HepG2 (cell line): Measurements from ENCODE around the gene SLC34A3. TPM values are rescaled to one million over a fixed set of nuclear protein-coding genes. Genes with fewer than 3 reads are reported as not detected.
A peak's percentile ranks its signal among the peaks of the same experiment; 100 is the strongest.

Experiments used
- ARHGAP35 ChIP-seq: sonication (generic); formaldehyde crosslinking; IDR thresholded peaks from 2 replicates; pipeline ENCODE4 v1.9.0; 2022; ENCODE audit warnings: mild to moderate bottlenecking, inconsistent platforms, moderate library complexity, missing genetic modification reagents, borderline replicate concordance
- EEA1 ChIP-seq: sonication (generic); formaldehyde crosslinking; IDR thresholded peaks from 2 replicates; pipeline ENCODE4 v1.5.1; 2020; ENCODE audit warnings: mild to moderate bottlenecking, missing genetic modification reagents, borderline replicate concordance
- GZF1 ChIP-seq: sonication (generic); formaldehyde crosslinking; IDR thresholded peaks from 2 replicates; pipeline ENCODE4 v1.5.1; 2020; ENCODE audit warnings: mild to moderate bottlenecking, missing genetic modification reagents
- ISL2 ChIP-seq: sonication (generic); formaldehyde crosslinking; IDR thresholded peaks from 2 replicates; pipeline ENCODE4 v1.5.0; 2020; ENCODE audit warnings: missing genetic modification reagents
- NCOA2 ChIP-seq: sonication (generic); formaldehyde crosslinking; IDR thresholded peaks from 2 replicates; pipeline ENCODE4 v1.8.0; 2022; ENCODE audit warnings: inconsistent platforms
- NR2F1 ChIP-seq, 2 experiments: fragments of 450-650 bp in 1 of 2; formaldehyde crosslinking in 1 of 2; IDR thresholded peaks; 2 replicates each; pipeline versions ENCODE4 v1.5.0 to v1.6.1; 2016 to 2020; ENCODE audit warnings: mild to moderate bottlenecking in 1 of 2, missing compliant biosample characterization in 1 of 2, missing genetic modification reagents in 1 of 2, moderate library complexity in 1 of 2
- REPIN1 ChIP-seq: sonication (generic); formaldehyde crosslinking; IDR thresholded peaks from 2 replicates; pipeline ENCODE4 v1.8.0; 2022; ENCODE audit warnings: missing genetic modification reagents, low read depth, mild to moderate bottlenecking, borderline replicate concordance
- SMAD1 ChIP-seq: sonication (generic); formaldehyde crosslinking; IDR thresholded peaks from 2 replicates; pipeline ENCODE4 v1.4.0; 2020; ENCODE audit warnings: missing genetic modification reagents, low read depth, mild to moderate bottlenecking, borderline replicate concordance
- SPEN ChIP-seq: sonication (generic); formaldehyde crosslinking; IDR thresholded peaks from 2 replicates; pipeline ENCODE4 v1.5.1; 2020; ENCODE audit warnings: low read depth, mild to moderate bottlenecking, missing genetic modification reagents
- TEAD3 ChIP-seq: optimal IDR thresholded peaks from 2 replicates; pipeline ENCODE3; 2016; ENCODE audit warnings: borderline replicate concordance
- ZBTB38 ChIP-seq: sonication (generic); formaldehyde crosslinking; IDR thresholded peaks from 2 replicates; pipeline ENCODE4 v1.5.1; 2020; ENCODE audit warnings: mild to moderate bottlenecking, missing genetic modification reagents
- ZFP82 ChIP-seq: sonication (generic); formaldehyde crosslinking; IDR thresholded peaks from 2 replicates; pipeline ENCODE4 v1.5.1; 2020; ENCODE audit warnings: mild to moderate bottlenecking, missing genetic modification reagents, borderline replicate concordance
- ZFX ChIP-seq: sonication (generic); formaldehyde crosslinking; IDR thresholded peaks from 2 replicates; pipeline ENCODE4 v1.4.0; 2020; ENCODE audit warnings: mild to moderate bottlenecking, low read depth, missing genetic modification reagents, moderate library complexity
- ZMYM2 ChIP-seq: sonication (generic); formaldehyde crosslinking; IDR thresholded peaks from 2 replicates; pipeline ENCODE4 v1.8.0; 2022; ENCODE audit warnings: mild to moderate bottlenecking, missing genetic modification reagents
- ZNF282 ChIP-seq: fragments of 450-650 bp; IDR thresholded peaks from 2 replicates; pipeline ENCODE4 v1.6.1; 2018; ENCODE audit not compliant: partially characterized antibody
- ZNF331 ChIP-seq: sonication (generic); formaldehyde crosslinking; IDR thresholded peaks from 2 replicates; pipeline ENCODE4 v1.4.0; 2020; ENCODE audit warnings: missing genetic modification reagents
- ZNF891 ChIP-seq: sonication (generic); formaldehyde crosslinking; IDR thresholded peaks from 2 replicates; pipeline ENCODE4 v1.5.0; 2020; ENCODE audit warnings: mild to moderate bottlenecking, missing genetic modification reagents
- polyA plus RNA-seq, 8 experiments: library from polyadenylated mRNA; depleted of rRNA in 3 of 8; stranded (reverse) in 7 of 8; unstranded in 1 of 8; fragments of >200 nt; fragmentation: Illumina TruSeq in 4 of 8; extraction: Trizol in 4 of 8; gene quantifications; 2 replicates each; pipeline versions ENCODE4 v1.2.1 to v1.2.3, GENCODE V29; 2011 to 2016; ENCODE audit warnings: low read depth in 4 of 8, missing spikeins in 1 of 8, mixed read lengths in 1 of 8; ENCODE audit not compliant: insufficient read depth in 1 of 8
- total RNA-seq, 5 experiments: library from RNA; depleted of rRNA; stranded (reverse); fragments of >200 nt; fragmentation: Illumina TruSeq; extraction: Trizol; gene quantifications; 2 replicates each; pipeline ENCODE4 v1.2.3, GENCODE V29; 2016; ENCODE audit warnings: low read depth in 1 of 5
- TF ChIP-seq, protein P1 (sequence below): sonication (generic); formaldehyde crosslinking; IDR thresholded peaks from 2 replicates; pipeline ENCODE4 v1.5.1; 2020; ENCODE audit warnings: mild to moderate bottlenecking, missing genetic modification reagents, borderline replicate concordance
- TF ChIP-seq, protein P2 (sequence below): sonication (generic); formaldehyde crosslinking; IDR thresholded peaks from 2 replicates; pipeline ENCODE4 v1.8.0; 2022; ENCODE audit warnings: missing genetic modification reagents, mild to moderate bottlenecking, moderate library complexity, borderline replicate concordance
- TF ChIP-seq, protein P3 (sequence below): IDR thresholded peaks from 2 replicates; pipeline ENCODE4 v1.6.1; 2018; ENCODE audit warnings: missing genetic modification reagents

Gene SLC34A3
- total and polyA plus RNA-seq, 2 of the 13 experiments (the other 11 are each of a cell fraction or from before 2014, with no cell fraction given) = 0.07 to 1.0 TPM

DNA sequence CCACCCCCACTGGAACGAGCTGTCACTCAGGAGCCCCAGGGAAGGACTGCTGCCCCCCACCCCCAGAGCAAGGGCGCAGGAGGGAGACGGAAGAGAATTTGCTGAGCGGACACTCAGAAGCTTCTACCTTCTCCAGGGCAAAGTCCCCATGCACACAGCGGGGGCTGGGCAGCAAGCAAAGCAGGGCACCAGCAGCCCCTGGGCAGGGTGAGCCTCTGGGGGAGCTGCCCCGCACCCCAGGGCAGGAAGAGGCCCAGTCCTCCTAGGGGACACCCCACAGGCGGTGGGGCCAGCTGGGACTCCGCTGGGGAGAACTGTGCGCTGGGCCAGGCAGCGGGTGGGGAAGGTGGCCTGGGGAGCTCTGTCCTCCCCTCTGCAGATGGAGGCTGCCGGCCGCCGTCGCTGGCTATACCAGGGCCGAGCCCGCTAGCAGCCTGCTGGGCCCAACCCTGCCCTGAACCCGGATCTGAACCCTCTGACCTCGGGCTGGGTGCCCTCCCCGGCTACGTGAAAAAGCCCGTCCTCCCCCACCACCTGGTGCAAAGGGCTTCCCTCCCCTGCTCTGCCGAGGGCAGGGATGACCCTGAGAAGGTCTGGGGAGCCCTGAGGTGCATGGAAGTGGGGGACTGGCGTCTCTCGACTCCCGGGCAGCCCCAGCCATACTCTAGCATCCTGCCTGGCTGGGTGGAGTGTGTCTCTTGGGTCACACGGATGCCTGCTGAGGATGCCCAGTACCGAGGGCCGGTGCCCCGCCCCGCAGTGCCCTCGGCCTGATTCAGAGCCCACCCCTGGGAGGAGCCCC, 597 bp upstream of the SLC34A3 start (continued):
- TF ChIP-seq, protein P1, sequence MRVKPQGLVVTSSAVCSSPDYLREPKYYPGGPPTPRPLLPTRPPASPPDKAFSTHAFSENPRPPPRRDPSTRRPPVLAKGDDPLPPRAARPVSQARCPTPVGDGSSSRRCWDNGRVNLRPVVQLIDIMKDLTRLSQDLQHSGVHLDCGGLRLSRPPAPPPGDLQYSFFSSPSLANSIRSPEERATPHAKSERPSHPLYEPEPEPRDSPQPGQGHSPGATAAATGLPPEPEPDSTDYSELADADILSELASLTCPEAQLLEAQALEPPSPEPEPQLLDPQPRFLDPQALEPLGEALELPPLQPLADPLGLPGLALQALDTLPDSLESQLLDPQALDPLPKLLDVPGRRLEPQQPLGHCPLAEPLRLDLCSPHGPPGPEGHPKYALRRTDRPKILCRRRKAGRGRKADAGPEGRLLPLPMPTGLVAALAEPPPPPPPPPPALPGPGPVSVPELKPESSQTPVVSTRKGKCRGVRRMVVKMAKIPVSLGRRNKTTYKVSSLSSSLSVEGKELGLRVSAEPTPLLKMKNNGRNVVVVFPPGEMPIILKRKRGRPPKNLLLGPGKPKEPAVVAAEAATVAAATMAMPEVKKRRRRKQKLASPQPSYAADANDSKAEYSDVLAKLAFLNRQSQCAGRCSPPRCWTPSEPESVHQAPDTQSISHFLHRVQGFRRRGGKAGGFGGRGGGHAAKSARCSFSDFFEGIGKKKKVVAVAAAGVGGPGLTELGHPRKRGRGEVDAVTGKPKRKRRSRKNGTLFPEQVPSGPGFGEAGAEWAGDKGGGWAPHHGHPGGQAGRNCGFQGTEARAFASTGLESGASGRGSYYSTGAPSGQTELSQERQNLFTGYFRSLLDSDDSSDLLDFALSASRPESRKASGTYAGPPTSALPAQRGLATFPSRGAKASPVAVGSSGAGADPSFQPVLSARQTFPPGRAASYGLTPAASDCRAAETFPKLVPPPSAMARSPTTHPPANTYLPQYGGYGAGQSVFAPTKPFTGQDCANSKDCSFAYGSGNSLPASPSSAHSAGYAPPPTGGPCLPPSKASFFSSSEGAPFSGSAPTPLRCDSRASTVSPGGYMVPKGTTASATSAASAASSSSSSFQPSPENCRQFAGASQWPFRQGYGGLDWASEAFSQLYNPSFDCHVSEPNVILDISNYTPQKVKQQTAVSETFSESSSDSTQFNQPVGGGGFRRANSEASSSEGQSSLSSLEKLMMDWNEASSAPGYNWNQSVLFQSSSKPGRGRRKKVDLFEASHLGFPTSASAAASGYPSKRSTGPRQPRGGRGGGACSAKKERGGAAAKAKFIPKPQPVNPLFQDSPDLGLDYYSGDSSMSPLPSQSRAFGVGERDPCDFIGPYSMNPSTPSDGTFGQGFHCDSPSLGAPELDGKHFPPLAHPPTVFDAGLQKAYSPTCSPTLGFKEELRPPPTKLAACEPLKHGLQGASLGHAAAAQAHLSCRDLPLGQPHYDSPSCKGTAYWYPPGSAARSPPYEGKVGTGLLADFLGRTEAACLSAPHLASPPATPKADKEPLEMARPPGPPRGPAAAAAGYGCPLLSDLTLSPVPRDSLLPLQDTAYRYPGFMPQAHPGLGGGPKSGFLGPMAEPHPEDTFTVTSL (CRISPR knock-in tag) = peak; percentile 75; the same call in 1 of the 2 replicates
- TF ChIP-seq ZNF282 (no peak), TEAD3 (CRISPR knock-in tag) (peak; percentile 22), SPEN (peak; percentile 75; the same call in 1 of the 2 replicates), ISL2 (CRISPR knock-in tag) (peak; percentile 40), ZFP82 (peak; percentile 96), ARHGAP35 (CRISPR knock-in tag) (0 out of 2 replicates have a peak, but pooled peaks have one; percentile 58), NCOA2 (CRISPR knock-in tag) (peak; percentile 16; the same call in 1 of the 2 replicates), ZNF891 (peak; percentile 39), ZNF331 (CRISPR knock-in tag) (0 out of 2 replicates have a peak, but pooled peaks have one; percentile 11), ZFX (CRISPR knock-in tag) (peak; percentile 70), EEA1 (CRISPR knock-in tag) (peak; percentile 8; the same call in 1 of the 2 replicates), NR2F1 (CRISPR knock-in tag; IDR thresholded peaks at IDR 0.05) (peak in 1 of 2 experiments; percentile 68; a peak in 1 of 4 replicates), ZMYM2 (no peak), GZF1 (CRISPR knock-in tag) (no peak; the same call in 1 of the 2 replicates), ZBTB38 (peak; percentile 40; the same call in 1 of the 2 replicates), SMAD1 (peak; percentile 20; the same call in 1 of the 2 replicates), REPIN1 (CRISPR knock-in tag) (0 out of 2 replicates have a peak, but pooled peaks have one; percentile 5)
- TF ChIP-seq, protein P2, sequence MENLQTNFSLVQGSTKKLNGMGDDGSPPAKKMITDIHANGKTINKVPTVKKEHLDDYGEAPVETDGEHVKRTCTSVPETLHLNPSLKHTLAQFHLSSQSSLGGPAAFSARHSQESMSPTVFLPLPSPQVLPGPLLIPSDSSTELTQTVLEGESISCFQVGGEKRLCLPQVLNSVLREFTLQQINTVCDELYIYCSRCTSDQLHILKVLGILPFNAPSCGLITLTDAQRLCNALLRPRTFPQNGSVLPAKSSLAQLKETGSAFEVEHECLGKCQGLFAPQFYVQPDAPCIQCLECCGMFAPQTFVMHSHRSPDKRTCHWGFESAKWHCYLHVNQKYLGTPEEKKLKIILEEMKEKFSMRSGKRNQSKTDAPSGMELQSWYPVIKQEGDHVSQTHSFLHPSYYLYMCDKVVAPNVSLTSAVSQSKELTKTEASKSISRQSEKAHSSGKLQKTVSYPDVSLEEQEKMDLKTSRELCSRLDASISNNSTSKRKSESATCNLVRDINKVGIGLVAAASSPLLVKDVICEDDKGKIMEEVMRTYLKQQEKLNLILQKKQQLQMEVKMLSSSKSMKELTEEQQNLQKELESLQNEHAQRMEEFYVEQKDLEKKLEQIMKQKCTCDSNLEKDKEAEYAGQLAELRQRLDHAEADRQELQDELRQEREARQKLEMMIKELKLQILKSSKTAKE (CRISPR knock-in tag) = no peak; the same call in 1 of the 2 replicates
- TF ChIP-seq, protein P3, sequence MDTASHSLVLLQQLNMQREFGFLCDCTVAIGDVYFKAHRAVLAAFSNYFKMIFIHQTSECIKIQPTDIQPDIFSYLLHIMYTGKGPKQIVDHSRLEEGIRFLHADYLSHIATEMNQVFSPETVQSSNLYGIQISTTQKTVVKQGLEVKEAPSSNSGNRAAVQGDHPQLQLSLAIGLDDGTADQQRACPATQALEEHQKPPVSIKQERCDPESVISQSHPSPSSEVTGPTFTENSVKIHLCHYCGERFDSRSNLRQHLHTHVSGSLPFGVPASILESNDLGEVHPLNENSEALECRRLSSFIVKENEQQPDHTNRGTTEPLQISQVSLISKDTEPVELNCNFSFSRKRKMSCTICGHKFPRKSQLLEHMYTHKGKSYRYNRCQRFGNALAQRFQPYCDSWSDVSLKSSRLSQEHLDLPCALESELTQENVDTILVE (CRISPR knock-in tag) = peak; percentile 28; the same call in 1 of the 2 replicates
